ENCODE data around the gene OR56A1.
"Not testable (repeated sequence)": the region's sequence is repeated elsewhere in the genome, so short reads cannot be mapped to it uniquely, and the experiment has no call there.

Gene OR56A1

GRCh38 chr11:6030708-6031405, at the start of gene OR56A1:
Gene OR56A1, minus strand, starts transcription at chr11:6030758. Its CDS starts 3,066 bp downstream, at chr11:6027692.
- H3K27ac Mint-ChIP-seq: no peak within 1 kb of the TSS
- ATAC-seq: no peak
- no peak within 1 kb of the TSS for H3K4me3 Mint-ChIP-seq
- peaks cover 18% of the 10 kb centered on the region for H3K27me3 Mint-ChIP-seq
- no peaks in the 10 kb centered on the region for H3K36me3 Mint-ChIP-seq
- no peaks in the 10 kb centered on the region for H3K4me1 Mint-ChIP-seq
- no peaks in the 10 kb centered on the region for H3K9me3 Mint-ChIP-seq

- no peaks in the 10 kb centered on the region for H3K36me3 Mint-ChIP-seq
- ATAC-seq: no peak
- no peak overlapping the region for H3K4me3 Mint-ChIP-seq
- no peaks in the 10 kb centered on the region for H3K4me1 Mint-ChIP-seq
- peaks cover 14% of the 10 kb centered on the region for H3K9me3 Mint-ChIP-seq
- no peak overlapping the region for H3K27ac Mint-ChIP-seq
- peaks cover 7% of the 10 kb centered on the region for H3K27me3 Mint-ChIP-seq
Measured at GRCh38 chr11:6079463-6079862, 48.9 kb upstream of the OR56A1 start.

GRCh38 chr11:6077723-6078122, 47.2 kb upstream of the OR56A1 start:
- Mint-ChIP-seq H3K4me1 (no peaks in the 10 kb centered on the region), H3K27ac (no peak overlapping the region), H3K9me3 (peaks cover 13% of the 10 kb centered on the region), H3K4me3 (no peak overlapping the region), H3K36me3 (no peaks in the 10 kb centered on the region), H3K27me3 (peaks cover 16% of the 10 kb centered on the region)
- ATAC-seq: no peak

- H3K27me3 Mint-ChIP-seq: peaks cover 29% of the 10 kb centered on the region
- not testable (repeated sequence) for H3K36me3 Mint-ChIP-seq, H3K4me3 Mint-ChIP-seq, H3K27ac Mint-ChIP-seq, ATAC-seq, H3K9me3 Mint-ChIP-seq, H3K4me1 Mint-ChIP-seq
Measured at GRCh38 chr11:6076443-6076842, 45.9 kb upstream of the OR56A1 start.

GRCh38 chr11:6067502-6067901, 36.9 kb upstream of the OR56A1 start:
- H3K4me3 Mint-ChIP-seq: no peak overlapping the region
- peaks cover 21% of the 10 kb centered on the region for H3K27me3 Mint-ChIP-seq
- no peak for ATAC-seq
- no peaks in the 10 kb centered on the region for H3K9me3 Mint-ChIP-seq
- no peak overlapping the region for H3K27ac Mint-ChIP-seq
- H3K36me3 Mint-ChIP-seq: no peaks in the 10 kb centered on the region
- no peaks in the 10 kb centered on the region for H3K4me1 Mint-ChIP-seq

GRCh38 chr11:6062691-6063358, 32.3 kb upstream of the OR56A1 start:
- H3K4me1 Mint-ChIP-seq: no peaks in the 10 kb centered on the region

GRCh38 chr11:6061475-6061874, 30.9 kb upstream of the OR56A1 start:
- H3K27ac Mint-ChIP-seq: no peak overlapping the region
- ATAC-seq: no peak
- no peaks in the 10 kb centered on the region for H3K4me1 Mint-ChIP-seq
- no peaks in the 10 kb centered on the region for H3K9me3 Mint-ChIP-seq
- H3K27me3 Mint-ChIP-seq: no peaks in the 10 kb centered on the region
- no peaks in the 10 kb centered on the region for H3K36me3 Mint-ChIP-seq
- no peak overlapping the region for H3K4me3 Mint-ChIP-seq

More at GRCh38 chr11:6062691-6063358, 32.3 kb upstream of the OR56A1 start:
- Mint-ChIP-seq H3K27me3 (peaks cover 7% of the 10 kb centered on the region), H3K9me3 (no peaks in the 10 kb centered on the region), H3K36me3 (no peaks in the 10 kb centered on the region), H3K27ac (no peak overlapping the region), H3K4me3 (no peak overlapping the region)
- no peak for ATAC-seq

- no peaks in the 10 kb centered on the region for H3K36me3 Mint-ChIP-seq
- peak; percentile 27 for ATAC-seq
- no peaks in the 10 kb centered on the region for H3K9me3 Mint-ChIP-seq
- peaks cover 10% of the 10 kb centered on the region for H3K27me3 Mint-ChIP-seq
- no peaks in the 10 kb centered on the region for H3K4me1 Mint-ChIP-seq
- H3K27ac Mint-ChIP-seq: no peak overlapping the region
- no peak overlapping the region for H3K4me3 Mint-ChIP-seq
Measured at GRCh38 chr11:6057452-6057851, 26.9 kb upstream of the OR56A1 start.

- no peak for ATAC-seq
- H3K9me3 Mint-ChIP-seq: no peaks in the 10 kb centered on the region
- no peak overlapping the region for H3K4me3 Mint-ChIP-seq
Measured at GRCh38 chr11:6055569-6055968, 25.0 kb upstream of the OR56A1 start.

GRCh38 chr11:6052374-6052773, 21.8 kb upstream of the OR56A1 start:
- ATAC-seq: no peak
- H3K27ac Mint-ChIP-seq: no peak overlapping the region

More at GRCh38 chr11:6055569-6055968, 25.0 kb upstream of the OR56A1 start:
- Mint-ChIP-seq H3K36me3 (no peaks in the 10 kb centered on the region), H3K27me3 (peaks cover 10% of the 10 kb centered on the region), H3K27ac (no peak overlapping the region), H3K4me1 (no peaks in the 10 kb centered on the region)

GRCh38 chr11:6040874-6041273, 10.3 kb upstream of the OR56A1 start:
- Mint-ChIP-seq H3K4me3 (no peak overlapping the region), H3K27ac (no peak overlapping the region), H3K9me3 (no peaks in the 10 kb centered on the region), H3K4me1 (no peaks in the 10 kb centered on the region), H3K27me3 (peaks cover 24% of the 10 kb centered on the region), H3K36me3 (no peaks in the 10 kb centered on the region)
- ATAC-seq: no peak

More at GRCh38 chr11:6052374-6052773, 21.8 kb upstream of the OR56A1 start:
- Mint-ChIP-seq H3K4me1 (no peaks in the 10 kb centered on the region), H3K36me3 (no peaks in the 10 kb centered on the region), H3K9me3 (no peaks in the 10 kb centered on the region), H3K4me3 (no peak overlapping the region), H3K27me3 (peaks cover 10% of the 10 kb centered on the region)

GRCh38 chr11:6027501-6027900, 3.1 kb downstream of the OR56A1 start:
- H3K9me3 Mint-ChIP-seq: no peaks in the 10 kb centered on the region
- no peak overlapping the region for H3K4me3 Mint-ChIP-seq
- H3K27me3 Mint-ChIP-seq: peaks cover 17% of the 10 kb centered on the region
- H3K4me1 Mint-ChIP-seq: no peaks in the 10 kb centered on the region
- H3K36me3 Mint-ChIP-seq: no peaks in the 10 kb centered on the region
- no peak overlapping the region for H3K27ac Mint-ChIP-seq
- peak; percentile 20 for ATAC-seq

GRCh38 chr11:6025056-6025455, 5.5 kb downstream of the OR56A1 start:
- Mint-ChIP-seq H3K27ac (no peak overlapping the region), H3K36me3 (no peaks in the 10 kb centered on the region), H3K4me3 (no peak overlapping the region), H3K4me1 (no peaks in the 10 kb centered on the region), H3K27me3 (peaks cover 17% of the 10 kb centered on the region), H3K9me3 (no peaks in the 10 kb centered on the region)
- no peak for ATAC-seq

GRCh38 chr11:6022956-6023355, 7.6 kb downstream of the OR56A1 start:
- H3K36me3 Mint-ChIP-seq: no peaks in the 10 kb centered on the region
- no peak for ATAC-seq
- no peak overlapping the region for H3K27ac Mint-ChIP-seq
- no peak overlapping the region for H3K4me3 Mint-ChIP-seq
- no peaks in the 10 kb centered on the region for H3K9me3 Mint-ChIP-seq
- H3K4me1 Mint-ChIP-seq: no peaks in the 10 kb centered on the region
- H3K27me3 Mint-ChIP-seq: peaks cover 17% of the 10 kb centered on the region

GRCh38 chr11:6013042-6013441, 17.5 kb downstream of the OR56A1 start:
- ATAC-seq: no peak
- H3K27me3 Mint-ChIP-seq: peaks cover 22% of the 10 kb centered on the region
- H3K27ac Mint-ChIP-seq: no peak overlapping the region
- H3K9me3 Mint-ChIP-seq: peaks cover 8% of the 10 kb centered on the region
- no peak overlapping the region for H3K4me3 Mint-ChIP-seq
- no peaks in the 10 kb centered on the region for H3K4me1 Mint-ChIP-seq
- H3K36me3 Mint-ChIP-seq: no peaks in the 10 kb centered on the region

- H3K4me1 Mint-ChIP-seq: no peaks in the 10 kb centered on the region
- peaks cover 22% of the 10 kb centered on the region for H3K27me3 Mint-ChIP-seq
- ATAC-seq: no peak
- no peaks in the 10 kb centered on the region for H3K36me3 Mint-ChIP-seq
- H3K4me3 Mint-ChIP-seq: no peak overlapping the region
- no peak overlapping the region for H3K27ac Mint-ChIP-seq
- peaks cover 4% of the 10 kb centered on the region for H3K9me3 Mint-ChIP-seq
Measured at GRCh38 chr11:6012035-6012668, 18.4 kb downstream of the OR56A1 start.

Measured in stimulated activated memory B cell treated with anti-CD40 and anti-IgM and Interleukin-4, amounts not matched to agents 10 μg/mL and 1 μg/mL and 100 μg/mL, for 72 hours (primary cell).